PC-9 (cell line): ENCODE measurements around the gene MORN3.

ENCODE experiments used
- CTCF ChIP-seq: fragments of 200-600 bp; sonication (generic); conservative IDR thresholded peaks from 2 replicates; pipeline ENCODE4 v1.6.1; 2017; ENCODE audit warnings: mixed run types, antibody characterized with exemption, mild to moderate bottlenecking, moderate library complexity
- EZH2 ChIP-seq: fragments of 200-600 bp; sonication (generic); IDR thresholded peaks from 2 replicates; pipeline ENCODE4 v1.8.0; 2017; ENCODE audit warnings: antibody characterized with exemption, low read depth

- TF ChIP-seq CTCF (no peak), EZH2 (no peak)
These were observed 32.3 kb upstream of the MORN3 start for GRCh38 chr12:121701667-121702277.
